HepG2 (cell line): ENCODE measurements around the gene MEX3C. TPM values are rescaled to one million over a fixed set of nuclear protein-coding genes. Genes with fewer than 3 reads are reported as not detected.

Source experiments
- ATAC-seq: fragments of 200-7000 bp; cut with Tn5 transposase; 3 replicates; pipeline ENCODE4 v1.9.1; 2020; ENCODE audit warnings: mild to moderate bottlenecking, moderate library complexity
- BruUV-seq: library from RNA; stranded (reverse); fragments of 400-500 nt; replicated peaks from 2 replicates; lab custom pipeline; 2021; lab: Mats Ljungman, UMichigan
- CTCF ChIA-PET: fragments of 300-600 bp; formaldehyde crosslinking; extraction: SDS; loops from one replicate; lab custom pipeline; 2021; ENCODE audit warnings: low total read pairs, inconsistent platforms, low intra/inter-chr PET ratio; lab: Yijun Ruan, JAX
- POLR2A ChIA-PET: fragments of 350-600 bp; sonication (Branson Sonifier 250); formaldehyde crosslinking; loops from one replicate; lab custom pipeline; 2020; ENCODE audit warnings: antibody characterized with exemption, inconsistent platforms; lab: Yijun Ruan, JAX
- DNase-seq: peaks from one replicate; pipeline ENCODE4 v3.0.0-alpha.2; 2015; ENCODE audit warnings: low spot score
- FAIRE-seq: peaks from 3 replicates; lab custom pipeline; 2011; peaks lifted over from hg19 to GRCh38; lab: Jason Lieb, UNC
- H2AFZ ChIP-seq: one replicate; pipeline ENCODE4 v1.6.1; 2011; ENCODE audit warnings: low read length, inconsistent platforms
- H3K27ac ChIP-seq: fragments of 300-600 bp; 3 replicates; pipeline ENCODE4 v1.8.0; 2011; ENCODE audit warnings: mixed run types, mild to moderate bottlenecking, mixed read lengths, low read length, inconsistent platforms; ENCODE audit not compliant: insufficient read depth; ENCODE audit errors: extremely low read length
- H3K27me3 ChIP-seq, 2 experiments: fragments of 200-600 bp in 1 of 2; 2 replicates in 1 of 2; 3 replicates in 1 of 2; pipeline versions ENCODE4 v1.6.0 to v1.8.0; 2011; ENCODE audit warnings: low read length in 2 of 2, mild to moderate bottlenecking in 2 of 2, moderate library complexity in 2 of 2, inconsistent platforms in 1 of 2; ENCODE audit not compliant: insufficient read depth in 2 of 2, control insufficient read depth in 1 of 2
- H3K36me3 ChIP-seq, 2 experiments: fragments of 200-600 bp in 1 of 2; replicated peaks in 1 of 2; 2 replicates in 1 of 2; 3 replicates in 1 of 2; pipeline versions ENCODE4 v1.5.1 to v1.8.0; 2011; ENCODE audit warnings: low read length in 2 of 2, inconsistent platforms in 1 of 2; ENCODE audit not compliant: insufficient read depth in 2 of 2, control insufficient read depth in 1 of 2
- H3K4me1 ChIP-seq: 2 replicates; pipeline ENCODE4 v1.5.1; 2012; ENCODE audit warnings: low read length, inconsistent platforms; ENCODE audit not compliant: insufficient read depth
- H3K4me2 ChIP-seq: 2 replicates; pipeline ENCODE4 v1.6.0; 2011; ENCODE audit warnings: low read depth, low read length, inconsistent platforms
- H3K4me3 ChIP-seq, 3 experiments: fragments of 200-600 bp in 1 of 3; sonication (generic), shearing (Covaris generic) in 1 of 3; replicated peaks in 1 of 3; 2 replicates each; pipeline ENCODE4 v1.5.1; 2011 to 2016; ENCODE audit warnings: low read length in 3 of 3, inconsistent platforms in 2 of 3, low read depth in 2 of 3, mild to moderate bottlenecking in 2 of 3, control low read depth in 1 of 3, mixed read lengths in 1 of 3; ENCODE audit not compliant: insufficient read depth in 1 of 3
- H3K79me2 ChIP-seq: one replicate; pipeline ENCODE4 v1.6.1; 2011; ENCODE audit warnings: low read length, inconsistent platforms; ENCODE audit not compliant: insufficient read depth
- H3K9ac ChIP-seq: 2 replicates; pipeline ENCODE4 v1.6.0; 2011; ENCODE audit warnings: mild to moderate bottlenecking, low read depth, low read length, inconsistent platforms; ENCODE audit not compliant: insufficient read depth
- H3K9me3 ChIP-seq: 2 replicates; pipeline ENCODE4 v1.5.1; 2012; ENCODE audit warnings: mild to moderate bottlenecking, low read length
- H4K20me1 ChIP-seq: 2 replicates; pipeline ENCODE4 v1.6.0; 2011; ENCODE audit warnings: inconsistent platforms, mild to moderate bottlenecking, low read length, moderate library complexity; ENCODE audit not compliant: insufficient read depth
- ATF1 ChIP-seq: IDR thresholded peaks from 2 replicates; pipeline ENCODE4 v1.6.1; 2016; ENCODE audit warnings: mild to moderate bottlenecking, control low read depth
- FOXA3 ChIP-seq: IDR thresholded peaks from 2 replicates; pipeline ENCODE4 v1.6.1; 2016; ENCODE audit warnings: missing genetic modification reagents, missing compliant biosample characterization
- GFI1 ChIP-seq: sonication (generic); formaldehyde crosslinking; IDR thresholded peaks from 2 replicates; pipeline ENCODE4 v1.5.0; 2020; ENCODE audit warnings: missing genetic modification reagents, mild to moderate bottlenecking, borderline replicate concordance
- IKZF1 ChIP-seq: fragments of 450-650 bp; IDR thresholded peaks from 2 replicates; pipeline ENCODE4 v1.7.1; 2016
- KAT7 ChIP-seq: IDR thresholded peaks from 2 replicates; pipeline ENCODE4 v1.6.1; 2018; ENCODE audit warnings: borderline replicate concordance, missing compliant biosample characterization
- MEF2D ChIP-seq: sonication (generic); formaldehyde crosslinking; IDR thresholded peaks from 2 replicates; pipeline ENCODE4 v1.5.1; 2020; ENCODE audit warnings: mild to moderate bottlenecking, missing genetic modification reagents
- MIER2 ChIP-seq: IDR thresholded peaks from 2 replicates; pipeline ENCODE4 v1.6.1; 2016; ENCODE audit warnings: missing biosample characterization, missing genetic modification reagents
- SAFB2 ChIP-seq: sonication (generic); formaldehyde crosslinking; IDR thresholded peaks from 2 replicates; pipeline ENCODE4 v1.5.1; 2020; ENCODE audit warnings: missing genetic modification reagents, low read depth, mild to moderate bottlenecking, borderline replicate concordance
- ZNF180 ChIP-seq: sonication (generic); formaldehyde crosslinking; IDR thresholded peaks from 2 replicates; pipeline ENCODE4 v1.4.0; 2020; ENCODE audit warnings: low read depth, missing genetic modification reagents, borderline replicate concordance
- ZNF253 ChIP-seq: sonication (generic); formaldehyde crosslinking; IDR thresholded peaks from 2 replicates; pipeline ENCODE4 v1.8.0; 2022; ENCODE audit warnings: mild to moderate bottlenecking, missing genetic modification reagents, borderline replicate concordance
- ZNF260 ChIP-seq: sonication (generic); formaldehyde crosslinking; IDR thresholded peaks from 2 replicates; pipeline ENCODE4 v1.4.0; 2020; ENCODE audit warnings: missing genetic modification reagents, low read depth, mild to moderate bottlenecking, borderline replicate concordance
- ZNF562 ChIP-seq: sonication (generic); formaldehyde crosslinking; IDR thresholded peaks from 2 replicates; pipeline ENCODE4 v1.8.0; 2022; ENCODE audit warnings: missing genetic modification reagents, borderline replicate concordance
- ZNF570 ChIP-seq: sonication (generic); formaldehyde crosslinking; IDR thresholded peaks from 2 replicates; pipeline ENCODE4 v1.4.0; 2020; ENCODE audit warnings: mild to moderate bottlenecking, missing genetic modification reagents, borderline replicate concordance
- ZNF607 ChIP-seq: sonication (generic); formaldehyde crosslinking; IDR thresholded peaks from 2 replicates; pipeline ENCODE4 v1.5.1; 2020; ENCODE audit warnings: missing genetic modification reagents, mild to moderate bottlenecking, borderline replicate concordance
- ZNF678 ChIP-seq: sonication (generic); formaldehyde crosslinking; IDR thresholded peaks from 2 replicates; pipeline ENCODE4 v1.4.0; 2020; ENCODE audit warnings: mild to moderate bottlenecking, missing genetic modification reagents
- ZNF816 ChIP-seq: sonication (generic); formaldehyde crosslinking; IDR thresholded peaks from 2 replicates; pipeline ENCODE4 v1.8.0; 2022; ENCODE audit warnings: missing genetic modification reagents, mild to moderate bottlenecking, borderline replicate concordance
- WGBS: methylation state at CpG from one replicate; pipeline ENCODE4 v1.1.6; 2017; ENCODE audit warnings: low lambda C conversion rate; 5-methylcytosine and 5-hydroxymethylcytosine counted together
- in situ Hi-C: cut with HindIII; loops from 2 replicates; pipeline ENCODE4 v1.10.0; 2017; ENCODE audit warnings: low pct_unique_long_range_greater_than_20kb; ENCODE audit not compliant: extremely low pct_ligation_motif_present
- intact Hi-C: fragments of 100-400 bp; cut with micrococcal nuclease; formaldehyde crosslinking; loops from one replicate; pipeline ENCODE4 v1.10.0; 2022; ENCODE audit not compliant: unreplicated experiment
- polyA plus RNA-seq, 8 experiments: library from polyadenylated mRNA; depleted of rRNA in 3 of 8; stranded (reverse) in 7 of 8; unstranded in 1 of 8; fragments of >200 nt; fragmentation: Illumina TruSeq in 4 of 8; extraction: Trizol in 4 of 8; gene quantifications; 2 replicates each; pipeline versions ENCODE4 v1.2.1 to v1.2.3, GENCODE V29; 2011 to 2016; ENCODE audit warnings: low read depth in 4 of 8, missing spikeins in 1 of 8, mixed read lengths in 1 of 8; ENCODE audit not compliant: insufficient read depth in 1 of 8
- total RNA-seq, 5 experiments: library from RNA; depleted of rRNA; stranded (reverse); fragments of >200 nt; fragmentation: Illumina TruSeq; extraction: Trizol; gene quantifications; 2 replicates each; pipeline ENCODE4 v1.2.3, GENCODE V29; 2016; ENCODE audit warnings: low read depth in 1 of 5
- TF ChIP-seq, protein P1 (sequence below): sonication (generic); IDR thresholded peaks from 2 replicates; pipeline ENCODE4 v1.6.1; 2016; ENCODE audit warnings: low read depth, borderline replicate concordance
- TF ChIP-seq, protein P2 (sequence below): sonication (generic); formaldehyde crosslinking; IDR thresholded peaks from 2 replicates; pipeline ENCODE4 v1.8.0; 2022; ENCODE audit warnings: mild to moderate bottlenecking, missing genetic modification reagents, borderline replicate concordance
- TF ChIP-seq, protein P3 (sequence below): IDR thresholded peaks from 2 replicates; pipeline ENCODE4 v1.6.1; 2016; ENCODE audit warnings: low read depth, borderline replicate concordance

The MEX3C gene
- total and polyA plus RNA-seq, 2 of the 13 experiments (the other 11 are each of a cell fraction or from before 2014, with no cell fraction given) = 34.8 to 36.4 TPM

DNA sequence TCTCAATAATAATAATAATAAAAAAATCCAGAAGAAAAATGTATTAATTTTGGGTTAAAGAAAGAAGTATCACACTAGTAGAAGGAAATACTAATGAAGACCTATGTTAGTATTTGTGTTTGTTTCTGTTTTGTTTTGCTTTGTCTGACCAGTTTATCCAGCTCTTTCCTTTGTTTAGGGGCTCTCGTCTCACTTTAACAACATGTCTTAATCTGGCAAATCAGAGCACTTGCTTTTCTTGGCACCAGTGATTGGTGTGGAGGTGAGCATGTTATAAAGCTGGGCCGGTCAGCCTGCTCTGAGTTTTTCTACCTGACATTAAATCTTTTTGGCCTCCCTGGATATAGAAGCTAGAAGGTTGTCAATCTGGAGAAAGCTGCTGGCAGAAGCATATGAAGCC, 15.1 kb upstream of the MEX3C start:
- no peaks in the 10 kb centered on the region for H3K9me3 ChIP-seq
- CTCF ChIA-PET = no interaction called here
- FAIRE-seq (no peak), ATAC-seq (no peak), DNase-seq (no peak)
- H2AFZ ChIP-seq = no peak overlapping the region
- TF ChIP-seq ZNF562 (CRISPR knock-in tag) (no peak), ZNF816 (CRISPR knock-in tag) (no peak), ZNF260 (CRISPR knock-in tag) (no peak), KAT7 (CRISPR knock-in tag) (no peak), ATF1 (CRISPR knock-in tag) (no peak), ZNF607 (CRISPR knock-in tag) (no peak), GFI1 (no peak), ZNF253 (CRISPR knock-in tag) (no peak), MEF2D (no peak), IKZF1 (no peak), FOXA3 (CRISPR knock-in tag) (no peak), ZNF678 (no peak), SAFB2 (CRISPR knock-in tag) (no peak), ZNF570 (no peak), MIER2 (CRISPR knock-in tag) (no peak), ZNF180 (CRISPR knock-in tag) (no peak)
- TF ChIP-seq, protein P1, sequence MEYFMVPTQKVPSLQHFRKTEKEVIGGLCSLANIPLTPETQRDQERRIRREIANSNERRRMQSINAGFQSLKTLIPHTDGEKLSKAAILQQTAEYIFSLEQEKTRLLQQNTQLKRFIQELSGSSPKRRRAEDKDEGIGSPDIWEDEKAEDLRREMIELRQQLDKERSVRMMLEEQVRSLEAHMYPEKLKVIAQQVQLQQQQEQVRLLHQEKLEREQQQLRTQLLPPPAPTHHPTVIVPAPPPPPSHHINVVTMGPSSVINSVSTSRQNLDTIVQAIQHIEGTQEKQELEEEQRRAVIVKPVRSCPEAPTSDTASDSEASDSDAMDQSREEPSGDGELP = no peak
- TF ChIP-seq, protein P2, sequence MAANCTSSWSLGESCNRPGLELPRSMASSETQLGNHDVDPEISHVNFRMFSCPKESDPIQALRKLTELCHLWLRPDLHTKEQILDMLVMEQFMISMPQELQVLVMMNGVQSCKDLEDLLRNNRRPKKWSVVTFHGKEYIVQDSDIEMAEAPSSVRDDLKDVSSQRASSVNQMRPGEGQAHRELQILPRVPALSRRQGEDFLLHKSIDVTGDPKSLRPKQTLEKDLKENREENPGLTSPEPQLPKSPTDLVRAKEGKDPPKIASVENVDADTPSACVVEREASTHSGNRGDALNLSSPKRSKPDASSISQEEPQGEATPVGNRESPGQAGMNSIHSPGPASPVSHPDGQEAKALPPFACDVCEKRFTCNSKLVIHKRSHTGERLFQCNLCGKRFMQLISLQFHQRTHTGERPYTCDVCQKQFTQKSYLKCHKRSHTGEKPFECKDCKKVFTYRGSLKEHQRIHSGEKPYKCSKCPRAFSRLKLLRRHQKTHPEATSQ (CRISPR knock-in tag) = no peak
- TF ChIP-seq, protein P3, sequence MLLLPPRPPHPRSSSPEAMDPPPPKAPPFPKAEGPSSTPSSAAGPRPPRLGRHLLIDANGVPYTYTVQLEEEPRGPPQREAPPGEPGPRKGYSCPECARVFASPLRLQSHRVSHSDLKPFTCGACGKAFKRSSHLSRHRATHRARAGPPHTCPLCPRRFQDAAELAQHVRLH (CRISPR knock-in tag) = no peak
- no peak overlapping the region for H3K9ac ChIP-seq
- no peaks in the 10 kb centered on the region for H4K20me1 ChIP-seq
- no peaks in the 10 kb centered on the region for H3K36me3 ChIP-seq
- POLR2A ChIA-PET = interaction anchor here (1.7 kb wide), 1 partner anchor 16 kb away, joined by 4 read pairs; no protein-coding TSS in a partner anchor
- H3K79me2 ChIP-seq = no peaks in the 10 kb centered on the region
- no TSS peak for BruUV-seq
- H3K4me1 ChIP-seq = peaks cover 15% of the 10 kb centered on the region
- H3K4me3 ChIP-seq = no peak overlapping the region
- no peak overlapping the region for H3K27ac ChIP-seq
- in situ Hi-C loops (no loop called here), intact Hi-C loops (no loop called here)
- 90% methylated on average over 2 of the region's 2 CpGs for WGBS
- H3K4me2 ChIP-seq = no peak overlapping the region
- H3K27me3 ChIP-seq = no peaks in the 10 kb centered on the region; a peak in 1 of 5 replicates
